ENCODE data around the gene CDC25A.
A peak's percentile ranks its signal among the peaks of the same experiment; 100 is the strongest.

CDC25A gene

DNA sequence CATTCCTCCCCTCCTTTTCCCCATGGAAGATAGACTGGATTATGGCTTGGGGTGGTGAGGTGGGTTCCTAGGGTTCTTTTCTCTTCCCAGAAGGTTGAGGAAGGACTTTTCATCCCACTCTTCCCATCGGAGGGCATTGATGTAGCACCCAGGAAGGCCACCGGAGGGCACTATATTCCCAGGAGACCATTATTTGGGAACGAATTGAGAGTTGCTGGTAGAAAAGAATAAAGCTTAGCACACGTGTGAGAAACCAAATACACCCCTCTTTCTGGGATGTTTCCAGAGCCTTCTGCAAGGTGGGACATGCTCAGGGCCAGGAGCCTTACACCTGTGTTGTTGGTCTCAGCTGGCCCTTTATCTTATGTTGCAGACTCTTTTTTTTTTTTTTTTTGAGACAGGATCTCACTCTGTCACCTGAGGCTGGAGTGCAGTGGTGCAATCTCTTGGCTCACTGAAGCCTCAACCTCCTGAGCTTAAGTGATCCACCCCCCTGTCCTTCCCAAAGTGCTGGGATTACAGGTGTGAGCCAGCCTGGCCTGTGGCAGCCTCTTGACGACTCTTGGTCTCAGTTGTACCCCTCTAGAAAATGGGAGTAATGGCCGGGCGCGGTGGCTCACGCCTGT is 6.3 kb upstream of the CDC25A start:
- no peak for DNase-seq

DNA sequence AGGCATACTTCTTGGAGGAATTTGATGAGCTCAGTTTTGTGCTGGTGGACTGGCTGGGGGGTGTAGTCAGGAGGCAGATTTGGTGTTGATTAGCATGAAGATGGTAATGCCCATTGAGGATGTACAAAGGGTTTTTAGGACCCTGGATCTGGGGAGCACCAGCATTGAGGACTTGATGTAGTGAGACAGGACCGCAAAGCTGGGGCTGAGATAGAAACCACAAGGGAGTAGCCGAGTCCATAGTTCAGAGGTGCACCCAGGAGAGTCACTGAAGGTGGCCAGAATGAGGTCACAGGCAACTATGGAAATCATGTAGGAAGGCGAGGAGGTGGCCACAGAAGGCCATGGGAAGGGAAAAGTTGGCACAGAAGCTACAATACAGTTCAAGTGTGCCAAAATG is 2.7 kb upstream of the CDC25A start:
- no peak for DNase-seq

DNA sequence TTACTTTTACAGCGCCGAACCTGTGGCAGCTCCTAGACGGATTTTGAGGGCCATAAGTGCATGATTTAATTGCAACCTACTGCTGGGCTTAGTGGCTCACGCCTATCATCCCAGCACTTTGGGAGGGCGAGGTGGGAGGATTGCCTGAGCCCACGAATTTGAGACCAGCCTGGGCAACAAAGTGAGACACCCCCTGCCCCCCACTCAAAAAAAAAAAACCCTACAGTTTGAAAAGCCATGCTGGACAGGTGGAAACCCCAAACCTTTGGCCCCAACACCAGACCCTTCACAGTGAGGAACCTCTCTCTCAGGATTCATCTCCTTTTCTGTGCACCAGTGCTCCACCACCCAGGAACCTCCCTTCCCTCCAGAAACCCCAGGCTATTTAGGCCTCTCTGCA is 1.1 kb upstream of the CDC25A start:
- no peak for DNase-seq

DNA sequence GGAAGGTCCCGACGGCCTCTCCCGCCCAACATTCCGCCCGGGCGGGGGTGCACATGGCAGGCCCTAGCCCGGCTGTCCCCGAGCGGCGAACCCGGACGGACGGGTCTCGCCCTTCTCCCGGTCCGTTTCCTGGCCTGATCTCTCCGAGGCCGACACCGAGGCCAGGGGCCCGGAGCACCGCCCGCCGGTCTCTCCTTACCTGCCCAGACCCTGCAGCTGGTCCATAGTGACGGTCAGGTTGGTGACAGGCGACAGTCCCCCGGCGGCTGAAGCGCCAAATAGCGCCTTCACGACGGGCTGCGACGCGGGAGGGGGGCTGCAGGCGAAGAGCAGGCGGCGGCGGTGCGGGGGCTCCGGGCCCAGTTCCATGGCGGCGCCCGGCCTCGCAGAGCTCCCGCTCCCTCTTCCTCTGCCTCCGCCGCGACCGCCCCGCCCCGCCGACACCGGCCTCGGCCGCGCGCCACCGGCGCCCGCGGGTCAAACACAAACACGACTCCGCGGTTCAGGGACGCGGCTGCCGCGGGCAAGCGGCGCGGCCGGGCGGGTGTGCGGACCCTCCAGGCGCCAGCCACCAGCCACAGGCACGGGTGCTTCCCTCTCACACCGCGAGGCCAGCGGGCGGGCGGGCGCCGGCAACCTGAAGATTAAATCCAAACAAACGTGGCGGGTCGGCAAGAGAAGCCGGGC is 495 bp downstream of the CDC25A start:
- no peak for DNase-seq

- DNase-seq: no peak
Observed at GRCh38 chr3:48187301-48187578, 977 bp downstream of the CDC25A start.

- DNase-seq: no peak
Observed at GRCh38 chr3:48186631-48187300, 1.5 kb downstream of the CDC25A start.

DNA sequence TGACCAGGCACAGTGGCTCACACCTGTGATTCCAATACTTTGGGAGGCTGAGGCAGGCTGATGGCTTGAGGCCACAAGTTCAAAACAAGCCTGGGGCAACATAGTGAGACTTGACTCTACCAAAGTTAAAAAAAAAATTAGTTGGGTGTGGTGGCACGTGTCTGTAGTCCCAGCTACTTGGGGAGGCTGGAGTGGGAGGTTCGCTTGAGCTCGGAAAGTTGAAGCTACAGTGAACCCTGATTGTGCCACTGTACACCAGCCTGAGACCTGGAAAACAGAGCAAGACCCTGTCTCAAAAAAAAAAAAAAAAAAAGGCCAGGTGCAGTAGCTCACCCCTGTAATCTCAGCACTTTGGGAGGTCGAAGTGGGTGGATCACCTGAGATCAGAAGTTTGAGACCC is 3.1 kb downstream of the CDC25A start:
- no peak for DNase-seq

DNA sequence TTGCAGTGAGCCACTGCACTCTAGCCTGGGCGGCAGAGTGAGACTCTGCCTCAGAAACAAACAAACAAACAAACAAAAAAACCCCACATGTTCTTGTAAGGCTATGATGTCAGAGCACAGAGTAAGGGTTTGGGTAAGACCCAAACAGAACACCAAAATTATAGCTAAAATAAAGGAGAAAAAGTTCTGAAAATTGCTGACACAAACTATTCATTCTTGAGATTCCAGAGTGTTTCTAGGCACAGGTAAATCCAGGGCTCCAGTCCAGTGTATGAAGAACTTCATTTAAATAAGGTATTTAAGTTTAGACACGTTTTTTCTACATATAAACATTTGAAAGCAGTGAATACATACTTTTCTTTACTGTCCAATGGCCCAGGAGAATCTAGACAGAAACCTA is 3.9 kb downstream of the CDC25A start:
- no peak for DNase-seq

DNA sequence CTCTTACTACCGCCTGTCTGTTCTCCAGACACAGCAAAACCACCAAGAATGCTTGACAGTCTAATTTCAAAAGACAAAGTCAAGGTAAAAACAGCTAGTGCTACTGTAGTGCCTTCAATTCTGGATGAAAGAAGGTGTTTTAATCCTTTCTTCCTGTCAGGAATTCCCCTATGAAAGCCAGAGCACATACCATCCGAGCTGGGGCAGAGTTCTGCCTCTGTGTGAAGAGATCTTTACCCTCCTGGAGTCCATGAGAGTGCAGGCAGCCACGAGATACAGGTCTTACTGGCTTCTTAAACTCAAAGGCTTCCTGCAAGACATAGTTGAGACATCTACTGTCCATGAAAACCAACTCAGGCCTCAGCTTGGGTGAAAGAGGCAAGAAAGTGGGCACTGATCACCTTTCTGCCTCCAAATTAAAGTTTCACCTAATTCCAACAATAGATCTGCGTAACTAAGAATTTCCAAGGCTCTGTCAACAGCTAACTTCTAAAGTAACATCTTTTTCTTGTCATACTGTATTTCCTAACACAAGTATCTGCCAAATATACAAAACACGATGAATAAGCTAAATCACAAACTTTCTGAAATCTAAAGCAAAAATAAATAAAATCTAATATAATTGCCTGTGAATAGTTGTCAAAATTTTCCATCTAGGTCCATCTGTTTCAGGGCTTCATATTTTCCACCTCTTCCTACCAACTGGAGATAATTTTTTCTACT is 7.5 kb downstream of the CDC25A start:
- DNase-seq: no peak

DNA sequence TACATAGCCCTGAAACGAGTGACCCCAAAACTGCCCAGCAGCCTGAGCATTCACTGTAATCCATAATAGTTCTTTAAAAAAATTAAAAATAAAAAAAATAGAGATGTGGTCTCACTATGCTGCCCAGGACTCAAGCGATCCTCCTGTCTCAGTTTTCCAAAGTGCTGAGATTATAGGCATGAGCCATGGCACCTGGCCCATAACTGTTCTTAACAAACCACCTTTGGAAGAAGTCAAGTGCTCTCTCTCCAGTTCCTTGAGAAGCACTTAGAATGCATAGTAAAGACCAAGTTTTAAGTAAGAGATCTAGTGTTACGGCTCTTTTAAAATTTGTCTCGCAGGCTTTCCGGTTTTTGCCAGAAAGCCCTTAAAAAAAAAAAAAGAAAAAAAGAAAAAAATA is 8.2 kb downstream of the CDC25A start:
- no peak for DNase-seq

DNA sequence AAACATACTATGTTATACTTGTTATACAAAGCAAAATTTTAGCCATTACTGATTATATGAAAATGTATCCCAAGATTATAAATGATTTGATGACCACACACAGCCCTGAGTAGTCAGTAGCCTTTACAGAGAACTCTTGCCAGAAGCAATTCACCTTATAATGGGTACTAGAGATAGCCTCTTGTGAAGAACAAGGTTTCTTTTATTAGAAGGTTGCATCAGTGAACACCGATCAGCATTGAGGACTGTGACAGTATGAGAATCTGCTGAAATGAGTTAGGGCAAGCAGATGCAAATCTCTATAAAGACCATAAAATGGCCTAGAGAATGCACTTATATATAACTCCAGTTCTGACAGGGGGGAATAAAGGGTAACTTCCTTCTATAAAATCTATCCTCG is 10.1 kb downstream of the CDC25A start:
- DNase-seq: no peak

- no peak for DNase-seq
Observed at GRCh38 chr3:48157950-48158376, 30.3 kb downstream of the CDC25A start.

DNA sequence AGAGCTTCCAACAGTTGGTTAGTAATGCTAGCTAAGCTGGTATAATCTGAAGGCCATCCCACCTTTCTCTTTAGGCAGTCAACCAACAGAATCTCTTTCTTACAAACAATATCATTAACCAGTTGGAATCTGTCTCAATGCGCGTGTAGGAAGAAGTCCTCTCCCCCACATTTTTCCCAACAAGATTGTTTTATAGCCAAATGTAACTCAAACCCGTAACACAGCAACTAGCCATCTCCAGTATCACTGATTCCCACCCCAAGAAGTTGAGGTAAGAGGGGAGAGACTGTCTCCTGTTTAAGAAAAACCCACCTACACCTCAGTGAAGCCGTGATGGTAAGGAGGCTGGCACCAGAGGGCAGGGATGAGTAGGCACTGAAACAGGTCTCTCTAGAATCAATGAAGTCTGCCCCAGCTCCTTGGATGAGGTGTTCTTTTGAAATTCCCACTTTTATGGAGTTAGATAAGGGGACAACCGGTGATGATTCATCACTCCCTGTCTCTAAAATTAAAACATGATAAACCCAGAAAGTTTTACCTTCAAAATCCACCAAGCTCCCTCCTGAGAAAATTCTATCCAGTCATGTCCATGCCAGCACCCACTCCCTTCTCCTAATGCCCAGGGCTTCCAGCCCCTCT is 30.9 kb downstream of the CDC25A start:
- DNase-seq: no peak

- DNase-seq: no peak
Observed at GRCh38 chr3:48156163-48156562, 32.1 kb downstream of the CDC25A start.

- DNase-seq: no peak
Observed at GRCh38 chr3:48155122-48155521, 33.1 kb downstream of the CDC25A start.

DNA sequence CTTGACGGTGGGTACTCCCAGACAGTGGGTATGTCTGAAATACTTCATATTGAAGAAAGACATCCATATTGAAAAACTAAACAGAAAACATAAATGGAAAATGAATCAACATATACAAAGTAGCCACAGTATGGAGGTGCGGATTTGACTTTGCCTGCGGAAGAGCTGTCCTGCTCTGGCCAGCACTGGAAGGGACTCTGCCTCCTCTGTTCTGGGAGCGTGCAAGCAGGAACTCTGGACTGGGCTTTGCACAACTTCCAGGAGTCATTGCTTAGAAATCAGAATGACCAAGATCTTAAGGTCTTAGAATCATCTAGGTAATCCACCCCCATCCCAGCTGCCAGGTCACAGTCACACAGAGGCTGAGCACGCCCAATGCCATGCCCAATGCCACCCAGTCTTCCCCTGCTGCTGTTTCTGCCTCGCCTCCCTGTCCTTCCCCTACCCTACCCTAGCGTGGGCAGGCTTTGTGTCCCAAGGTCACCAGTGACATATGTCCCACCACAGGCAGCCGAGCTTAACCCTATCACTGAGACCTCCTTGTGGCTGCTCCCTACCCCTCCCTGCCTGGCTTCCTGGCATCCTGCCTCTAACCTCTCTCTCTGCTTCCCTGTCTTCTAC is 36.3 kb downstream of the CDC25A start:
- no peak for DNase-seq

DNA sequence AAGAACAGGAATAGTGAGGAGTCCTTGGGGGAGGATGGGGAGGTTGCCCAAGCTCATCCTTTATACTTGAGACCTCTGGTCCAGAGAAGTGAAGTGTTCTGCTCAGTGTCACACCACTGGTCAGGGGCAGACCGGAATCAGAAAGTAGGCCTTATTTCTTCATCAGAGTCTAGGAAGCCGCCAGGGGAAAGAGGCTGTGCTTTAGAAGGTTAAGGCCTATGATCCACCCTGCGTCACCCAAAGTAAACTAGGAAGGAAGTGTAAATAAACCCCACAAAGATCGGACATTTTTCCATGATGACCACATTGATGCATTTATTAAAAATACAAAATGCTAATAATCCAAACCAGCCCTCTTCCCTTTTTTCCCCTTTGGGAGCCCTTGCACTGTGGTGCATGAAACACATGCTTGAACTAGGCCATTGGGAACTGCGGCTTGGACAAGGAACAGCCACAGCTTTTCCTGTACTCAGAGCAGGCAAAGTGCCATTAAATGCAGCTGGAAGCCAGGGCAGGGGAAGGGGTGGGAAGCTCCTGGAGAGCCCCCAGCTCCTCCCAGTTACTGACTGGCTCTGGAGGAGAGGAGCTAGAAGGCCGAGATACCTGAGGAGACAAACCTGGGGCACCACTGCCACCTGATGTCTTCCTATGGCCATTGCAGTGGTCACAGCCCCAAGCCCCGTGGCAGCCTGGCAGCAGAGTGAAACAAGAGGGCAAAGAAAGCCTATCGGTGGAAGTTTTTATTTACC is 37.0 kb downstream of the CDC25A start:
- peak; percentile 0 for DNase-seq

DNA sequence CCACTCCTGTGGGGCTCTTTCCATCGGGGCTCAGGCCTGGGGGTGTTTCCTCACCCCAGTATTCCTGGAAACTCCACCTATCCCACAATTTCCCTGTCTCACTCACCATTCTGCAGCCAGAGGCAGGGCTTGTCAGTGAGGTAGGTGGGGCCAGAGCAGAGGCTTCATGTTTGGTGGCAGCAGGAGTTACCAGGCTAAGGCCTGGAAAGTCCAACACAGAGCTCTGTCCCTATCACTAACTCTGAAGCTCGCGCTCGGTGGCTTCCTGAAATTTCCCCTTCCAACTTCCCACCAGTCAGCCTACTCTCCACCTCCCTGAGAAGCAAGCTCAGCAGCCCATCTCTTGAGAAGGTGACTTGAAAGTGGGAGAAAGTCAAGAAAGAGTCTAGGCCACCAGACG is 44.2 kb downstream of the CDC25A start:
- DNase-seq: no peak

GRCh38 chr3:48143567-48143966 is 44.6 kb downstream of the CDC25A start:
- DNase-seq: no peak

DNA sequence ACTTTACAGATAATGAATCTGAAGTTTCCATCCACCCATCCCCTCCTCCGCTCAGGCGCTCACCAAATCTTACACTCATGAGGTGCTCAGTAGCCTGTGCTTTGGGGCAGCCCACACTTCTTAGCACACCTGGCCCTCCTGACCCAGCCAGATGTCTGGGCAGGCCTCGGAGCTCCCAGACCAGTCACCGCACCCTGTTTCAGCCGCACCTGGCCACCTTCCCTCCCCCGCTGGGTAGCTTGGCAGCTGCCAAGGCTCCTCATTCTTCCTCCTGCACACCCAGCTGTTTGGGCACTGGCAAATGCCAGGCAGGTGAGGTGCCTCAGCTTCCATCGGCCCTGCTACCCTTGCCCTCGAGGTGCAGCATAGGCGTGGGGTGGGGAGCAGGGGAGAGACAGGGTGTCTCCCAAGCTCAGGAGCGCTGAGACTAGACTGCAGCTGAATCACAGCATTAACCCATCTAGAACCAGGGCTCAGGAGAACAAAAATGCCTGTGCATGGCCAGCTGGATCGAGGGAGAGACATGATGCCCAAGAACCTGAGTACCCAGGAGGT is 45.8 kb downstream of the CDC25A start:
- DNase-seq: no peak

- no peak for DNase-seq
Observed at GRCh38 chr3:48141604-48142137, 46.5 kb downstream of the CDC25A start.
